Measurements from ENCODE around the gene SEZ6L2.
"Not testable (repeated sequence)": the region's sequence is repeated elsewhere in the genome, so short reads cannot be mapped to it uniquely, and the experiment has no call there.

SEZ6L2 gene

GRCh38 chr16:29849505-29849904 is 49.8 kb downstream of the SEZ6L2 start:
- DNase-seq: no peak

- DNase-seq: peak; percentile 54
Observed at GRCh38 chr16:29848420-29849297, 50.7 kb downstream of the SEZ6L2 start.

GRCh38 chr16:29845656-29846055 is 53.7 kb downstream of the SEZ6L2 start:
- DNase-seq: no peak

GRCh38 chr16:29844575-29845331 is 54.6 kb downstream of the SEZ6L2 start:
- DNase-seq: no peak

- DNase-seq: no peak
Observed at GRCh38 chr16:29843931-29844330, 55.4 kb downstream of the SEZ6L2 start.

- no peak for DNase-seq
Observed at GRCh38 chr16:29842732-29843346, 56.5 kb downstream of the SEZ6L2 start.

GRCh38 chr16:29841631-29842030 is 57.7 kb downstream of the SEZ6L2 start:
- no peak for DNase-seq

- DNase-seq: no peak
Observed at GRCh38 chr16:29840240-29840639, 59.1 kb downstream of the SEZ6L2 start.

GRCh38 chr16:29839822-29840221 is 59.5 kb downstream of the SEZ6L2 start:
- no peak for DNase-seq

- DNase-seq: no peak
Observed at GRCh38 chr16:29837841-29838240, 61.5 kb downstream of the SEZ6L2 start.

- DNase-seq: no peak
Observed at GRCh38 chr16:29836623-29837022, 62.7 kb downstream of the SEZ6L2 start.

- no peak for DNase-seq
Observed at GRCh38 chr16:29835926-29836325, 63.4 kb downstream of the SEZ6L2 start.

GRCh38 chr16:29834079-29834478 is 65.3 kb downstream of the SEZ6L2 start:
- DNase-seq: no peak

- DNase-seq: not testable (repeated sequence)
Observed at GRCh38 chr16:29833219-29833618, 66.1 kb downstream of the SEZ6L2 start.

- DNase-seq: no peak
Observed at GRCh38 chr16:29831490-29831889, 67.9 kb downstream of the SEZ6L2 start.

GRCh38 chr16:29830774-29831173 is 68.6 kb downstream of the SEZ6L2 start:
- DNase-seq: no peak

GRCh38 chr16:29826342-29826695 is 73.0 kb downstream of the SEZ6L2 start:
- DNase-seq: no peak

- DNase-seq: no peak
Observed at GRCh38 chr16:29825145-29826044, 74.0 kb downstream of the SEZ6L2 start.

GRCh38 chr16:29824589-29825144 is 74.7 kb downstream of the SEZ6L2 start:
- no peak for DNase-seq

- no peak for DNase-seq
Observed at GRCh38 chr16:29821643-29822115, 77.7 kb downstream of the SEZ6L2 start.

Data from activated gamma-delta T cell (primary cell).